A549 (cell line): ENCODE measurements around the gene RIPOR2. TPM values are rescaled to one million over a fixed set of nuclear protein-coding genes. Genes with fewer than 3 reads are reported as not detected.

Experiments used
- ATAC-seq, 2 experiments: fragments of 200-7000 bp in 1 of 2; fragments of >200 bp in 1 of 2; cut with Nextera tagmentation in 1 of 2; cut with Tn5 transposase in 1 of 2; 3 replicates each; pipeline versions ENCODE4 v1.8.0 to v1.9.1; 2018 to 2020; ENCODE audit warnings: mild to moderate bottlenecking in 1 of 2, moderate library complexity in 1 of 2
- CTCF ChIA-PET: fragments of 300-600 bp; sonication (Branson Sonifier 250); formaldehyde crosslinking; extraction: SDS; loops from one replicate; lab custom pipeline; 2021; ENCODE audit warnings: antibody characterized with exemption, inconsistent platforms; lab: Yijun Ruan, JAX
- POLR2A ChIA-PET: fragments of 350-600 bp; formaldehyde crosslinking; extraction: SDS; loops from one replicate; lab custom pipeline; 2021; ENCODE audit warnings: antibody characterized with exemption, inconsistent platforms; lab: Yijun Ruan, JAX
- DNase-seq, 2 experiments: peaks; one replicate each; pipeline versions ENCODE4 v3.0.0 to v3.0.0-alpha.2; 2011 to 2016; ENCODE audit warnings: low read depth in 1 of 2, low spot score in 1 of 2
- FAIRE-seq: peaks from 2 replicates; lab custom pipeline; 2011; peaks lifted over from hg19 to GRCh38; lab: Jason Lieb, UNC
- H3K27ac ChIP-seq, 2 experiments: fragments of >200 bp; sonication (Bioruptor Twin); formaldehyde crosslinking; 3 replicates each; pipeline ENCODE4 v1.5.1; 2016 to 2017
- H3K4me1 ChIP-seq: fragments of >200 bp; sonication (Bioruptor Twin); formaldehyde crosslinking; 3 replicates; pipeline ENCODE4 v1.6.1; 2016
- H3K4me2 ChIP-seq: fragments of >200 bp; sonication (Bioruptor Twin); formaldehyde crosslinking; 3 replicates; pipeline ENCODE4 v1.6.1; 2016
- H3K4me3 ChIP-seq: fragments of >200 bp; sonication (Bioruptor Twin); formaldehyde crosslinking; 3 replicates; pipeline ENCODE4 v1.5.1; 2016
- H3K9me3 ChIP-seq: fragments of >200 bp; sonication (Bioruptor Twin); formaldehyde crosslinking; 3 replicates; pipeline ENCODE4 v1.6.1; 2016
- BCL3 ChIP-seq: fragments of >200 bp; sonication (Bioruptor Twin); formaldehyde crosslinking; IDR thresholded peaks from 3 replicates; pipeline ENCODE4 v1.6.1; 2016
- BHLHE40 ChIP-seq: IDR thresholded peaks from 2 replicates; pipeline ENCODE4 v1.6.1; 2012; ENCODE audit warnings: low read depth, low read length, inconsistent platforms
- CBX2 ChIP-seq: fragments of 200-600 bp; sonication (generic); IDR thresholded peaks from 2 replicates; pipeline ENCODE4 v1.6.1; 2016; ENCODE audit warnings: low read depth, mild to moderate bottlenecking, borderline replicate concordance
- EHF ChIP-seq: fragments of 250-450 bp; sonication (Bioruptor Pico); IDR thresholded peaks from 2 replicates; pipeline ENCODE4 v1.5.0; 2020; ENCODE audit warnings: mild to moderate bottlenecking
- ELK1 ChIP-seq: fragments of 150-350 bp; IDR thresholded peaks from 2 replicates; pipeline ENCODE4 v1.6.1; 2014; ENCODE audit warnings: low read depth, mild to moderate bottlenecking, low read length
- EP300 ChIP-seq, 2 experiments: fragments of >200 bp; sonication (Bioruptor Twin); formaldehyde crosslinking; IDR thresholded peaks; 2 replicates in 1 of 2; 3 replicates in 1 of 2; pipeline ENCODE4 v1.6.1; 2016 to 2017
- ESRRA ChIP-seq: fragments of 150-350 bp; IDR thresholded peaks from 2 replicates; pipeline ENCODE4 v1.6.1; 2014; ENCODE audit warnings: mild to moderate bottlenecking, low read length, borderline replicate concordance
- FOSB ChIP-seq: fragments of 250-450 bp; sonication (Bioruptor Pico); IDR thresholded peaks from 2 replicates; pipeline ENCODE4 v1.5.0; 2020; ENCODE audit warnings: mild to moderate bottlenecking, moderate library complexity
- FOSL2 ChIP-seq, 2 experiments: fragments of 450-650 bp in 1 of 2; fragments of >200 bp in 1 of 2; sonication (Bioruptor Twin) in 1 of 2; formaldehyde crosslinking; IDR thresholded peaks; 2 replicates each; pipeline versions ENCODE4 v1.5.0 to v1.6.1; 2016 to 2020; ENCODE audit warnings: mild to moderate bottlenecking in 1 of 2, moderate library complexity in 1 of 2
- FOXS1 ChIP-seq: fragments of 250-450 bp; sonication (Bioruptor Pico); IDR thresholded peaks from 2 replicates; pipeline ENCODE4 v1.5.0; 2020; ENCODE audit warnings: mild to moderate bottlenecking, moderate library complexity
- GATA3 ChIP-seq: IDR thresholded peaks from 2 replicates; pipeline ENCODE4 v1.6.1; 2012; ENCODE audit warnings: borderline replicate concordance
- HDAC2 ChIP-seq: fragments of 200-600 bp; sonication (generic); IDR thresholded peaks from 2 replicates; pipeline ENCODE4 v1.6.1; 2016
- HEYL ChIP-seq: fragments of 250-450 bp; sonication (Bioruptor Pico); IDR thresholded peaks from 2 replicates; pipeline ENCODE4 v1.8.0; 2021; ENCODE audit warnings: mild to moderate bottlenecking, moderate library complexity
- JUN ChIP-seq, 2 experiments: fragments of >200 bp; sonication (Bioruptor Twin); formaldehyde crosslinking; IDR thresholded peaks; 2 replicates in 1 of 2; 3 replicates in 1 of 2; pipeline ENCODE4 v1.6.1; 2016 to 2017
- JUNB ChIP-seq: fragments of >200 bp; sonication (Bioruptor Twin); formaldehyde crosslinking; IDR thresholded peaks from 2 replicates; pipeline ENCODE4 v1.6.1; 2016
- MAFK ChIP-seq: fragments of 450-650 bp; IDR thresholded peaks from 2 replicates; pipeline ENCODE4 v1.6.1; 2014; ENCODE audit not compliant: partially characterized antibody
- NR3C1 ChIP-seq: fragments of >200 bp; sonication (Bioruptor Twin); formaldehyde crosslinking; IDR thresholded peaks from 3 replicates; pipeline ENCODE4 v1.6.1; 2017
- POLR2AphosphoS2 ChIP-seq: conservative IDR thresholded peaks from 2 replicates; pipeline ENCODE4 v1.6.1; 2012; ENCODE audit warnings: low read length, improper control_type of control experiment, inconsistent platforms
- RAD21 ChIP-seq, 2 experiments: fragments of >200 bp in 1 of 2; sonication (Bioruptor Twin) in 1 of 2; formaldehyde crosslinking in 1 of 2; IDR thresholded peaks in 1 of 2; conservative IDR thresholded peaks in 1 of 2; 2 replicates in 1 of 2; 3 replicates in 1 of 2; pipeline ENCODE4 v1.6.1; 2012 to 2018; ENCODE audit warnings: inconsistent platforms in 1 of 2
- RARB ChIP-seq: fragments of 250-450 bp; sonication (Bioruptor Pico); IDR thresholded peaks from 2 replicates; pipeline ENCODE4 v1.8.0; 2021; ENCODE audit warnings: mild to moderate bottlenecking, moderate library complexity
- RCOR1 ChIP-seq: fragments of 150-350 bp; IDR thresholded peaks from 2 replicates; pipeline ENCODE4 v1.6.1; 2014; ENCODE audit warnings: antibody characterized with exemption, low read length, low read depth
- REST ChIP-seq: fragments of 200-600 bp; sonication (generic); IDR thresholded peaks from 2 replicates; pipeline ENCODE4 v1.6.1; 2016; ENCODE audit warnings: antibody characterized with exemption, mild to moderate bottlenecking, moderate library complexity
- SREBF2 ChIP-seq: fragments of 450-650 bp; IDR thresholded peaks from 2 replicates; pipeline ENCODE4 v1.6.1; 2014; ENCODE audit warnings: mild to moderate bottlenecking, moderate library complexity
- ZC3H11A ChIP-seq: fragments of 450-650 bp; IDR thresholded peaks from 2 replicates; pipeline ENCODE4 v1.6.1; 2014; ENCODE audit warnings: antibody characterized with exemption, mild to moderate bottlenecking
- ZFP36 ChIP-seq: fragments of 450-650 bp; IDR thresholded peaks from 2 replicates; pipeline ENCODE4 v1.6.1; 2014; ENCODE audit warnings: borderline replicate concordance; ENCODE audit not compliant: partially characterized antibody
- ZNF302 ChIP-seq: fragments of 250-450 bp; sonication (Bioruptor Pico); IDR thresholded peaks from 2 replicates; pipeline ENCODE4 v1.9.0; 2021; ENCODE audit warnings: inconsistent platforms, mild to moderate bottlenecking, moderate library complexity
- ZSCAN20 ChIP-seq: fragments of 250-450 bp; sonication (Bioruptor Pico); IDR thresholded peaks from 2 replicates; pipeline ENCODE4 v1.8.0; 2022; ENCODE audit warnings: mild to moderate bottlenecking, moderate library complexity
- WGBS: methylation state at CpG from one replicate; pipeline ENCODE4 v1.1.6; 2017; ENCODE audit errors: missing lambda C conversion rate; 5-methylcytosine and 5-hydroxymethylcytosine counted together
- polyA plus RNA-seq, 4 experiments: library from polyadenylated mRNA; depleted of rRNA in 3 of 4; stranded (reverse); fragments of >200 nt; fragmentation: RNase III in 1 of 4; extraction: RNeasy Plus Mini Kit Qiagen cat#74134 plus additional on column Dnase treatment in 1 of 4; gene quantifications; 2 replicates in 3 of 4; 3 replicates in 1 of 4; pipeline ENCODE4 v1.2.3, GENCODE V29; 2011 to 2017

The RIPOR2 gene
- polyA plus RNA-seq, 2 of the 4 experiments (the other 2 are of a cell fraction): 0.01 TPM; not detected in 1

GRCh38 chr6:24867104-24867703 is 68.6 kb downstream of the RIPOR2 start:
- Histone ChIP-seq H3K4me3 (no peak overlapping the region), H3K4me2 (no peak overlapping the region), H3K4me1 (no peaks in the 10 kb centered on the region), H3K9me3 (no peaks in the 10 kb centered on the region), H3K27ac (no peak overlapping the region)
- DNase-seq (no peak), FAIRE-seq (no peak), ATAC-seq (no peak)
- WGBS: 35% methylated on average over 3 of the region's 3 CpGs
- TF ChIP-seq EHF (no peak), RAD21 (conservative IDR thresholded peaks at IDR 0.05 in 1 of 2, IDR thresholded peaks at IDR 0.05 in 1 of 2) (no peak), MAFK (no peak), HEYL (CRISPR knock-in tag) (no peak), REST (no peak)
- ChIA-PET CTCF (interaction anchor here (0.9 to 1.5 kb wide), 2 partner anchors 11 to 204 kb away, joined by 3 read pairs; no protein-coding TSS in a partner anchor), POLR2A (no interaction called here)

DNA sequence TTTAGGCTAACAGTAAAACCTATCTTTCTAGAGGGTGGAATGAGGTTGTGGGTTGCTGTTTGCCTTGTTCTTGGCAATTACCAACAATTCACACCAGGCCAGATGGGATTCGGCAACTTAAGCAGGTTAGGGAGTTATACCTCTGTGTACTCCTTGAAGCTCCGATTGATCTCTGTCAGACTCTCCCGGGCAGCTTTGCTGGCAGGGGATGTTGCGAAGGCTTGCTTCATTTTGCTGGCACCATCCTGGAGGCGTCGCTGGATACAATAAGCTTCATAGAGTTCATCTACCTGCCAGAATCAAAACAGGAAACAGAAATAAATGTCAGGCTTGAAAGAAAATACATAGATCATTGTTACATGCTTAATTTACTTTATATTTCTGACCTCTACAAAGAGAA is 70.6 kb downstream of the RIPOR2 start:
- H3K9me3 ChIP-seq: no peaks in the 10 kb centered on the region
- WGBS: 71% methylated on average over 6 of the region's 6 CpGs
- no peak overlapping the region for H3K4me3 ChIP-seq
- POLR2A ChIA-PET: no interaction called here
- H3K27ac ChIP-seq: no peak overlapping the region
- no peaks in the 10 kb centered on the region for H3K4me1 ChIP-seq
- no peak for TF ChIP-seq FOSB (CRISPR knock-in tag)
- no peak for TF ChIP-seq RCOR1
- no peak for TF ChIP-seq ZNF302 (CRISPR knock-in tag)
- TF ChIP-seq MAFK: no peak
- TF ChIP-seq BCL3: no peak
- no peak for TF ChIP-seq CBX2
- TF ChIP-seq NR3C1: no peak
- no peak for TF ChIP-seq ESRRA
- no peak for TF ChIP-seq SREBF2
- no peak for TF ChIP-seq FOXS1 (CRISPR knock-in tag)
- TF ChIP-seq HDAC2: no peak
- no peak for TF ChIP-seq EP300 (IDR thresholded peaks at IDR 0.05)
- TF ChIP-seq HEYL (CRISPR knock-in tag): no peak
- TF ChIP-seq ZFP36: no peak
- TF ChIP-seq EHF: no peak
- no peak for TF ChIP-seq JUNB
- no peak for TF ChIP-seq BHLHE40
- TF ChIP-seq ZC3H11A: no peak
- no peak for DNase-seq
- no peak overlapping the region for H3K4me2 ChIP-seq
- CTCF ChIA-PET: interaction anchor here (1.1 kb wide), 1 partner anchor 9 kb away, joined by 5 read pairs; no protein-coding TSS in a partner anchor
- ATAC-seq: no peak
- FAIRE-seq: no peak

GRCh38 chr6:24864343-24864742 is 71.4 kb downstream of the RIPOR2 start:
- no peak for DNase-seq
- CTCF ChIA-PET: no interaction called here
- no peak for TF ChIP-seq RARB (CRISPR knock-in tag)
- TF ChIP-seq JUN (IDR thresholded peaks at IDR 0.05): no peak
- no peak for TF ChIP-seq BHLHE40
- no peak for TF ChIP-seq ELK1
- TF ChIP-seq BCL3: no peak
- TF ChIP-seq GATA3: no peak
- TF ChIP-seq EP300 (IDR thresholded peaks at IDR 0.05): no peak
- no peak for TF ChIP-seq ZSCAN20 (CRISPR knock-in tag)
- TF ChIP-seq ZNF302 (CRISPR knock-in tag): no peak
- TF ChIP-seq FOSL2 (IDR thresholded peaks at IDR 0.05): no peak
- no peak for TF ChIP-seq FOSL2 (CRISPR knock-in tag; IDR thresholded peaks at IDR 0.05)
- TF ChIP-seq POLR2AphosphoS2: no peak

More at GRCh38 chr6:24864343-24864742, 71.4 kb downstream of the RIPOR2 start:
- FAIRE-seq (no peak), ATAC-seq (no peak)
- Histone ChIP-seq H3K4me1 (no peaks in the 10 kb centered on the region), H3K27ac (no peak overlapping the region), H3K4me2 (no peak overlapping the region), H3K4me3 (no peak overlapping the region), H3K9me3 (no peaks in the 10 kb centered on the region)
- WGBS: 6% methylated on average over 1 of the region's 1 CpG
- POLR2A ChIA-PET: no interaction called here
